Nasal cavity respiratory epithelium epithelial cell of viscerocranial mucosa (primary cell): ENCODE data around the gene RBMXL3. TPM values are rescaled to one million over a fixed set of nuclear protein-coding genes. Genes with fewer than 3 reads are reported as not detected.

Experiments
- total RNA-seq: library from RNA; depleted of rRNA; stranded (reverse); fragments of >200 nt; gene quantifications from 2 replicates; pipeline ENCODE4 v1.2.3, GENCODE V29; 2014

Gene RBMXL3
- not detected in 2 replicates for total RNA-seq

GRCh38 chrX:115189110-115189509, at the start of gene RBMXL3:
Gene RBMXL3 (plus strand): TSS chrX:115189410. CDS start chrX:115189442, 32 bp downstream.

GRCh38 chrX:115233497-115234455, 44.6 kb downstream of the RBMXL3 start, which contains the start of gene LRCH2:
Gene LRCH2 (minus strand): TSS chrX:115234096. CDS start chrX:115234041, 55 bp downstream.

Other genes starting within 250 kb of the RBMXL3 start
- 1.1 and 35.9 TPM in 2 replicates for gene IL13RA2, start 171.8 kb upstream of the RBMXL3 start, total RNA-seq
- under 0.01 TPM in 1 of 2 replicates, not detected in the other for gene LRCH2, start 44.7 kb downstream of the RBMXL3 start, total RNA-seq
- not detected in 2 replicates for gene LUZP4, start 100.3 kb downstream of the RBMXL3 start, total RNA-seq